Mucosa of rectum (tissue), 2 donors: ENCODE measurements around the gene TSFM.

ENCODE experiments used
- H3K27ac ChIP-seq, 2 donors: one replicate each; pipeline ENCODE4 v1.7.0; 2013; ENCODE audit warnings: inconsistent platforms in 2 of 2, low read depth in 2 of 2, low read length in 2 of 2
- H3K27me3 ChIP-seq, 2 donors: one replicate each; pipeline ENCODE4 v1.7.0; 2013; ENCODE audit warnings: low read length in 2 of 2; ENCODE audit not compliant: control insufficient read depth in 2 of 2, insufficient read depth in 2 of 2
- H3K36me3 ChIP-seq, 2 donors: one replicate each; pipeline ENCODE4 v1.7.0; 2013; ENCODE audit warnings: low read length in 2 of 2; ENCODE audit not compliant: control insufficient read depth in 2 of 2, insufficient read depth in 2 of 2
- H3K4me1 ChIP-seq, 2 donors: one replicate each; pipeline ENCODE4 v1.7.0; 2013; ENCODE audit warnings: low read length in 2 of 2, mild to moderate bottlenecking in 1 of 2; ENCODE audit not compliant: control insufficient read depth in 2 of 2, insufficient read depth in 2 of 2
- H3K4me3 ChIP-seq, 2 donors: one replicate each; pipeline ENCODE4 v1.7.0; 2013; ENCODE audit warnings: low read length in 2 of 2
- H3K9ac ChIP-seq, 2 donors: one replicate each; pipeline ENCODE4 v1.7.0; 2013; ENCODE audit warnings: low read length in 2 of 2, low read depth in 1 of 2, mild to moderate bottlenecking in 1 of 2
- H3K9me3 ChIP-seq, 2 donors: one replicate each; pipeline ENCODE4 v1.7.0; 2013; ENCODE audit warnings: low read length in 2 of 2; ENCODE audit not compliant: control insufficient read depth in 2 of 2
- donor health status: healthy.
- donor health status: Normal muscosa, but diverticular disease.

Gene TSFM

DNA sequence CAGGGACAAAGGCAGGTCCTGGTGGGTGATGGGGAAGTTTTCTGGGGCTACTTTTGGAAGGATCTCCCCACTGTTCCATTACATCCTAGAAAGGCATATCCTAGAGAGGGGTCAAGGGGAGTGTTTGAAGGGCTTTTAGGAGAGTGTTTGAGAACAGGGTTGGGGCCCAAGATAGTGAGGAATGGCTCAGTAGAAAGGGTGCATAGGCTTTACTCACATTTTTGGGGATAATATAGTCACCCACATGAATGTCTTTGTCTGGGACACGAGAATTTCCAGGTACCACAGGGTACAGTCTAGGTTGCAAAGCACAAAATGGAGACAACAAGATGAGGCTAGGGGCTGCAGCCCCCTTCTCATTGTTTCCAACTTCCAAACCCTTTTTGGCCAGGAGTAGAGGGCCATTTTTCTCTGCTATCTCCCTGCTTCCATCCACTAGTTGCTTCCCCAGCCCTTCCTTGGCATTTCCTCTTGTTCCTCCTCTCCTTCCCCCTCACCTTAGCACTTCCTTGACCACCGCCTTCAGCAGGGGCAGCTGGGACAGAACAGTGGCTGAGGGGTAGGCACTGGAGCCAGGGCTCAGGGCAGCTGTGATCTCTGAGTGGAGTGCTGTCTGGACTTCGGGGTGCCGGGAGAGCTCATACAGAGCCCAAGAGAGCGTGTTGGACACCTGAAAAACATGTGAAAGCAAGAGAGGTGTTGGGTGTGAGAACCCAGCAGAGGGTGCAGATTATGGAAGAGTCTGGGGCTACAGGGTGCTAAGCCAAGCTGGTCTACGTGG is 18.5 kb upstream of the TSFM start:
- Histone ChIP-seq H3K36me3 (peaks cover 2 to 5% of the 10 kb centered on the region in 2 donors), H3K9ac (peak overlapping the region in 1 of 2 donors; percentile 52), H3K27ac (no peak overlapping the region), H3K4me1 (peaks cover 20 to 29% of the 10 kb centered on the region in 2 donors), H3K27me3 (peaks cover 32% of the 10 kb centered on the region in 2 donors), H3K9me3 (no peaks in the 10 kb centered on the region), H3K4me3 (peak overlapping the region; percentile 56 to 81)

DNA sequence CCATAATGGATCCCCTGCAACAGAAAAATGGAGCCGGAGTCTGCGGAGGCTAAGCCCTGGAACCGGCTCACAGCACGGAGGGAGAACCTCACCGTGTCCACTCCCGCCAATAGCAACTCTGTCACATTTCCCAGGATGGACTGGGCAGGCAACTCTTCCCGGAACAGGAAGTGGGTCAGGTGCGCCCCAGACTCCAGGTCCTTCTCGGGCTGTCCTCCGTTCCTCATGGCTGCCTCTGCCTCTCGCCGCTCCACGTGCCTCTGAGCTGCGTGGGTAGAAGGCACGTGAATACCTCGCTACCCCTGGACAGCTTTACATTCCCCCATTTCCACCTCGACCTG is 18.0 kb upstream of the TSFM start:
- no peaks in the 10 kb centered on the region for H3K9me3 ChIP-seq
- H3K27ac ChIP-seq = no peak overlapping the region
- peaks cover 3 to 4% of the 10 kb centered on the region in 2 donors for H3K36me3 ChIP-seq
- peaks cover 20 to 29% of the 10 kb centered on the region in 2 donors for H3K4me1 ChIP-seq
- peak overlapping the region; percentile 56 to 81 for H3K4me3 ChIP-seq
- H3K27me3 ChIP-seq = peaks cover 32% of the 10 kb centered on the region in 2 donors
- peak overlapping the region in 1 of 2 donors; percentile 52 for H3K9ac ChIP-seq

GRCh38 chr12:57765003-57765697 is 17.4 kb upstream of the TSFM start:
- H3K27ac ChIP-seq = no peak overlapping the region
- H3K36me3 ChIP-seq = peaks cover 4 to 5% of the 10 kb centered on the region in 2 donors
- H3K4me3 ChIP-seq = peak overlapping the region; percentile 56 to 81
- H3K4me1 ChIP-seq = peaks cover 20 to 29% of the 10 kb centered on the region in 2 donors
- peak overlapping the region in 1 of 2 donors; percentile 52 for H3K9ac ChIP-seq
- H3K9me3 ChIP-seq = no peaks in the 10 kb centered on the region
- peaks cover 32% of the 10 kb centered on the region in 2 donors for H3K27me3 ChIP-seq

- peaks cover 20 to 29% of the 10 kb centered on the region in 2 donors for H3K4me1 ChIP-seq
- H3K36me3 ChIP-seq = peaks cover 4 to 5% of the 10 kb centered on the region in 2 donors
- no peak overlapping the region for H3K27ac ChIP-seq
- peaks cover 32% of the 10 kb centered on the region in 2 donors for H3K27me3 ChIP-seq
- H3K9me3 ChIP-seq = no peaks in the 10 kb centered on the region
- H3K9ac ChIP-seq = peak overlapping the region in 1 of 2 donors; percentile 52
- H3K4me3 ChIP-seq = peak overlapping the region; percentile 56 to 81
Measured at GRCh38 chr12:57765698-57766463, 16.7 kb upstream of the TSFM start.

DNA sequence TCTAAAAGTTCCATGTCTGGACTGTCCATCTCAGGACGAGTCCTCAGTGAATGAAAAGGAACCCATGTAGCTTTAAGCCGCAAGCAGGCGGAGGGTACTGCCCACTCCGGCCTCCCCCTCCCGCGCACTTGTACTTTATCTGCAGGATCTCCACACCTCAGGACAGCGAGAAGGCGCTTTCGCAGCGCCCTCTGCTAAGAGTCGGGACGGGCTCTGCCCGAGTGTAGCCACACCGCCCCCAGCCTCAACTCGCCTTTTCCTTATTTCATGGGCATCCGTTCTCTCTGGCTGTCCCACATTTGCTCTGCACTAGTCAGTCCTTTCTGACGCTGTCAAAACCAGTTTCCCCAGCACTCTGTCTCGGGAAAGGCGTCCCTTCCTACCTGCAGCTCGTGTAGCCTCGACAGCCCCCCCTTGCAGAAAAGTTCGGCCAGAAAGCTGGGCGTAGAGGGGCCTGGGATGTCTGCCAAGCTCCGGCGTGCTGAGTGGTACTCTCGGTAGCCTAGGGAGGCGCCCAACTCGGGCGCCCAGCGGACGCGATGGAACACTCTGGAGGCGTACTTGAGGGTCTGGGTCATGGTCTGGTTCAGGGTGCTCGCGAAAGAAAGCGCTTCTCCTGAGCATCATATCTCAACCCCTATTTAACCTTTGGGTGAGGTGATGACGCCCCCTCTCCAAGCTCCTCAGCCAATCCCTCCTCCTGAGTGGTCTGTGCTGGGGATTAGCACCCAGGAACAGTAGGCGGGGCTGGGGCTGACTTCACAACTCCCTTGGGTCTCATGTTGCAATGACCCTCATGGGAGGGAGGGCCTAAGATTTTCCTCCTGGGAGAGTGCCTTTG is 15.9 kb upstream of the TSFM start, which contains the start of gene CYP27B1:
Gene CYP27B1 (minus strand): TSS at position 615 of the 841 bp plus-strand sequence. CDS start 37 bp downstream, at position 578.
- peaks cover 32% of the 10 kb centered on the region in 2 donors for H3K27me3 ChIP-seq
- H3K4me1 ChIP-seq = peaks cover 24 to 34% of the 10 kb centered on the region in 2 donors
- peaks cover 4 to 5% of the 10 kb centered on the region in 2 donors for H3K36me3 ChIP-seq
- H3K4me3 ChIP-seq = peak within 1 kb of the TSS; percentile 56 to 81
- peak within 1 kb of the TSS in 1 of 2 donors; percentile 24 for H3K9ac ChIP-seq
- no peaks in the 10 kb centered on the region for H3K9me3 ChIP-seq
- H3K27ac ChIP-seq = no peak within 1 kb of the TSS

DNA sequence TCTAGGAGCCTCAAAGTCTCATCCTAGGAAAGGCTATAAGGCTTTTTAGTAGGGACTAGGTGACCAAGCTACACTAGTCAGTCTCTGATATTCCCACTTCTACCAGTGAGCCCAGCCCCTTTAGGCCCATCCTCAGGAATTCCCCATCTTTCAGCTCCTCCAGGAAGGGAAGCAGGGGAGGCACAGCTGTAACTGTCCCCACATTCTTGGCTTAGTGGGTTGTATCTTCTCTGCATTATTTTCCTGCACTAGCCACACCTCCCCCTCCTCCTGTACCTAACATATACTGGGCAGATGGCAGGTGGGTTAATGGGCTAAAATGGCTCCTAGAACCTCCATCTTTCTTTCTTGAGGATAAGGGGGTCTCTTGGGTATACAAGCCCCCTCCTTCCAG is 15.3 kb upstream of the TSFM start:
- Histone ChIP-seq H3K9ac (no peak overlapping the region), H3K36me3 (peaks cover 4 to 5% of the 10 kb centered on the region in 2 donors), H3K4me3 (no peak overlapping the region), H3K27me3 (peaks cover 32% of the 10 kb centered on the region in 2 donors), H3K27ac (no peak overlapping the region), H3K4me1 (peaks cover 28 to 37% of the 10 kb centered on the region in 2 donors), H3K9me3 (no peaks in the 10 kb centered on the region)

DNA sequence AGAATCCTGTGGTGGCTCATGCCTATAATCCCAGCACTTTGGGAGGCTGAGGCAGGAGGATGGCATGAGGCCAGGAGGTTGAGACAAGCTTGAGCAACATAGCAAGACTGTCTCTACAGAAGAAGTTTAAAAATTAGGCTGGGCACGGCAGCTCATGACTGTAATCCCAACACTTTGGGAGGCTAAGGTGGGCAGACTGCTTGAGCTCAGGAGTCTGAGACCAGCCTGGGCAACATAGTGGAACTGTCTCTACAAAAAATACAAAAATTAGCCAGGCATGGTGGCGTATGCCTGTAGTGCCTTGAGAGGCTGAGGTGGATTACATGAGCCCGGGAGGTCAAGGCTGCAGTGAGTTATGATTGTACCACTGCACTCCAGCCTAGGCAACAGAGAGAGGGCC is 14.7 kb upstream of the TSFM start:
- Histone ChIP-seq H3K36me3 (peaks cover 4 to 5% of the 10 kb centered on the region in 2 donors), H3K27me3 (peaks cover 32% of the 10 kb centered on the region in 2 donors), H3K27ac (no peak overlapping the region), H3K4me3 (no peak overlapping the region), H3K4me1 (peaks cover 31 to 40% of the 10 kb centered on the region in 2 donors), H3K9ac (no peak overlapping the region), H3K9me3 (no peaks in the 10 kb centered on the region)

- H3K27me3 ChIP-seq = peaks cover 21 to 26% of the 10 kb centered on the region in 2 donors
- H3K4me1 ChIP-seq = peaks cover 34 to 38% of the 10 kb centered on the region in 2 donors
- H3K9me3 ChIP-seq = no peaks in the 10 kb centered on the region
- H3K27ac ChIP-seq = no peak overlapping the region
- no peak overlapping the region for H3K4me3 ChIP-seq
- H3K36me3 ChIP-seq = peaks cover 4 to 5% of the 10 kb centered on the region in 2 donors
- no peak overlapping the region for H3K9ac ChIP-seq
Measured at GRCh38 chr12:57769594-57769993, 13.0 kb upstream of the TSFM start.

GRCh38 chr12:57770734-57771133 is 11.9 kb upstream of the TSFM start:
- Histone ChIP-seq H3K27ac (no peak overlapping the region), H3K36me3 (peaks cover 4 to 5% of the 10 kb centered on the region in 2 donors), H3K4me3 (no peak overlapping the region), H3K4me1 (peaks cover 27 to 28% of the 10 kb centered on the region in 2 donors), H3K9ac (no peak overlapping the region), H3K27me3 (peaks cover 15 to 16% of the 10 kb centered on the region in 2 donors), H3K9me3 (no peaks in the 10 kb centered on the region)
